GM19023 (cell line): ENCODE results near the gene CEP57.
"Not testable (repeated sequence)": the region's sequence is repeated elsewhere in the genome, so short reads cannot be mapped to it uniquely, and the experiment has no call there.

Experiments
- ATAC-seq: cut with Tn5 transposase; IDR thresholded peaks from one replicate; pipeline ENCODE4 v1.9.1; 2021; ENCODE audit warnings: mild to moderate bottlenecking, moderate library complexity; ENCODE audit not compliant: unreplicated experiment

The CEP57 gene

DNA sequence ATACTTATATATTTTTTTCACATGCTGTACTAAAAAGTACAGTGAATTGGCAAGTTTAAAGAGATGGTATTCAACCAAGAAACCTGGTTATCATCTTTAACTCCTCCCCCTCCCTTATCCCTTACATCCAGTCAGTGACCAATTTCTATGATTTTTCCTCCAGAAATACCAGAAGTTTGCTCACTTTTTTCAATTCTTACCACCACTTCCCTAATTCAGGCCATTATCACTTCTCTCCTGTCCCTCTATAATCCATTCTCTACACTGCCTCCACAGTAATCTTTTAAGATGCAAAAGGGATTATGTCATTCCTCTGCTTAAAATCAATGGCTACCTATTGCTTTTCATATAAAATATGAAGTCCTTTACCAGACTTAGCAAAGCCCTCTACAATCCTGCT is 62.8 kb downstream of the CEP57 start:
- ATAC-seq, result no peak

DNA sequence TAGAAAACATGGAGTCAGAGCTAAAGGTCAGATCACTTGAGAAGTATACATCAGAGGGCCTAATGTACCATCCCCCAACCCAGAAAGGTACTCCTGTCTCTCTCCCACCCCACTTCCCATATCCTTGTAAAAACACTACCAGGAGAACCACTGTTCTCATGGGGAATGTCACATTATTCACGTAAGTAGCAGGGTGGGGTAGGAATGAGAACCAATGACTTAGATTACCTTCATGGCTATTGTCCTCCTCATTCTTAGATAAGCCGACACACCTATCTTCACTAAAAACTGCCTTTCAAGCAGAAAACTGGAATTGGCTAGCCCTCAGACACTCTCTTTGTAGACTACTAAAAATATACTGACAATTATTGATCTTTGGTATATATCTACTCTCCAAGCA is 63.6 kb downstream of the CEP57 start:
- ATAC-seq, result no peak

DNA sequence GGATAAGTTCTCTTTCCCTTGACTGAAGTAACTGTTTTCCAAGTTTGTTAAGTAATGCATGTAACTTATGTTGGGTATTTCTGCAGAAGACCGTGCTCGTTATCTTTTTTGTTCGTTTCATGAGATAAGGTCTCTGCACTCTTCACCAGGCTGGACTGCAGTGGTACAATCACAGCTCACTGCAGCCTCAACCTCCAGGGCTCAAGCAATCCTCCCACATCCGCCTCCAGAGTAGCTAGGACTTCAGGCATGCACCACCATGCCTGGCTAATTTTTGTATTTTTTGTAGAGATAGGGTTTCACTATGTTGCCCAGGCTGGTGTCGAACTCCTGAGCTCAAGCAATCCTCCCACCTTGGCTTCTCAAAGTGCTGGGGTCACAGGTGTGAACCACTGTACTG is 64.1 kb downstream of the CEP57 start:
- not testable (repeated sequence) for ATAC-seq

DNA sequence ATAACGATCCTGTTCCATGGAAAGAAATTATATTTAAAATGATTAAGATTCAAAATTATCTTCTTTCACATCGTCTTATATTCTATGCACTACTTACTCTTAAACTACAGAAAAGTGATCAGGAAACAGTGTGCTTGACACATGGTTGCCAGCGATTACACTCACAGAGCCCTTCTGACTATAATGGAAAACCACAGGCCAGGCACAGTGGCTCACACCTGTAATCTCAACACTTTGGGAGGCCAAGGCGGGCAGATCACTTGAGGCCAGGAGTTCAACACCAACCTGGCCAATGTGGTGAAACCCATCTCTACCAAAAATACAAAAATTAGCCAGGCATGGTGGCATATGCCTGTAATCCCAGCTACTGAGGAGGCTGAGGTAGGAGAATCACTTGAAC is 69.7 kb downstream of the CEP57 start:
- ATAC-seq, result not testable (repeated sequence)

DNA sequence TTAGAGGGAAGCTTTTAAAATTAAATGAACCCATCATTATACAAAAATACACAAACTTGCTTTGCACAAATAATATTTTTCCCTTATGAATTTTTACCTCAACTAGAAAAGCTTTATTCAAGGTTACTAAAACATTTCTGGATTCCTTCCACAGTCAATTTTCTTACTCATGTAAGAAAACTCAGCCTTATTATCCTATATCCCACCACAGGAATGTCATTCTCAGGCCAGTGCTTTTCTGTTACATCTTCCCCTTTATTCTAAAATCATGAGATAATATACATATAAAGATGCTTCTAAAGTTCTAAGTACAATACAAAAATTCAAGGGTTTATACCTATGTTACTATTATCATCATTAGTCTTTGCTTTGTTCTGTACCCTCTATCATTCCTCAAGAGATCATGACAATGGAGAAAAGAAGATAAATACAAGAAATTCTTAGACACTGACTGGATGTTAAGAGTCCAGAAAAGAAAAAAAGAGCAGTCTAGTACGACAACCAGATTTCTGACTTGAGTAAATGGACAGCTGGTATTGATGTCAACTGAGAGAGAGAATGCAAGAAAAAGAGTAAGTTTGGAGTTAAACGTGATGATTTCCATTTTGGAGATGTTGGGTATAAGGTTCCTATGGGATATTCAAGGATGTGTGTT is 73.3 kb downstream of the CEP57 start:
- ATAC-seq, result no peak

DNA sequence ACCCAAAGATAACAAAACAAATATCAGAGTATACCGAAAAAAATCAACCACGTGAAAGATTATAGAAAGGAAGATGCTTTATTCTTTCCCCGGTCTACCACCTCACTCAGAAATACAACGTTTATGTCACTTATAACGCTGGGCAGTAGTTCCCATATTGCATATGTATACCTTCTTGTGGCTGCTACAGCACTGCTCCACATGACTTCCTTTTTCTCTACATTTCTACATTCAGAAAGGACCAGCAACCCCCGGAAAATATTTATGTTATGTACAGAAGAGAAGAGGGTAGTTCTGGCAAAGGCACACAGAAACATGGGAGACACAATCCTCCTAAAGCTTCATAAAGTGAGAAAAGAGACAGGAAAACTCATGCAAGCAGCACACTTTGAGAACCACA is 76.8 kb downstream of the CEP57 start:
- ATAC-seq, result no peak

DNA sequence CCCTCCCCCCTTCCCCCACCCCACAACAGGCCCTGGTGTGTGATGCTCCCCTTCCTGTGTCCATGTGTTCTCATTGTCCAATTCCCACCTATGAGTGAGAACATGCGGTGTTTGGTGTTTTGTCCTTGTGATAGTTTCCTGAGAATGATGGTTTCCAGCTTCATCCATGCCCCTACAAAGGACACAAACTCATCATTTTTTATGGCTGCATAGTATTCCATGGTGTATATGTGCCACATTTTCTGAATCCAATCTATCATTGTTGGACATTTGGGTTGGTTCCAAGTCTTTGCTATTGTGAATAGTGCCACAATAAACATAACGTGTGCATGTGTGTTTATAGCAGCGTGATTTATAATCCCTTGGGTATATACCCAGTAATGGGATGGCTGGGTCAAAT is 80.6 kb downstream of the CEP57 start:
- not testable (repeated sequence) for ATAC-seq

DNA sequence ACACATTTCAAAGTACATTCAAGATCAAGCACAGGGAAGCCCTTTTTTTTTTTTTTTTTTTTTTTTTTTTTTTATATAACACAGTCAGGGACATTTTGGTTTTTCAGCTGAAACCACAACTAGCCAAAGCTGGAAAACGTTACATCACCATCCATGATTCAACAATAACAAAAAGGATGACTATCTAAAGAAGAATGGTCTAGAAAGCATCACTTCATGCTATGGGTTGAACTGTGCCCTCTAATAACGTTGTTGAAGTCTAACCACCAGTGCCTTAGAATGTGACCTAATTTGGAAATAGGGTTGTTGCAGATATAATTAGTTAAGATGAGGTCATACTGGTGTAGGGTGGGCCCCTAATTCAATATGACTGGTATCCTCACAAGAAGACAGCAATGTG is 87.0 kb downstream of the CEP57 start:
- ATAC-seq, result no peak
